ENCODE results near the gene ERC2.

- TF ChIP-seq CTCF (IDR thresholded peaks at IDR 0.05; ENCODE audit: low read depth, low read length) (no peak), POLR2A (IDR thresholded peaks at IDR 0.05; ENCODE audit: extremely low read depth, insufficient read length) (no peak)
Observed at GRCh38 chr3:55584716-55585368, 883.4 kb downstream of the ERC2 start.

All from NB4 (cell line).